Neural cell (in vitro differentiated cells): Measurements from ENCODE around the gene YPEL5.

ENCODE experiments used
- CTCF ChIP-seq: fragments of 450-650 bp; IDR thresholded peaks from 2 replicates; pipeline ENCODE4 v1.5.1; 2014; ENCODE audit warnings: antibody characterized with exemption, mild to moderate bottlenecking, moderate library complexity; ENCODE audit not compliant: poor library complexity, severe bottlenecking
- EP300 ChIP-seq: fragments of 450-650 bp; conservative IDR thresholded peaks from 2 replicates; pipeline ENCODE4 v1.6.1; 2014; ENCODE audit warnings: antibody characterized with exemption, mild to moderate bottlenecking, moderate library complexity; ENCODE audit not compliant: poor library complexity, severe bottlenecking
- EZH2 ChIP-seq: fragments of 200-600, 300-800 bp; shearing (Covaris generic), sonication (generic); IDR thresholded peaks from 2 replicates; pipeline ENCODE4 v1.6.1; 2014; ENCODE audit warnings: antibody characterized with exemption, low read length, borderline replicate concordance, mild to moderate bottlenecking; ENCODE audit not compliant: insufficient read depth, poor library complexity, severe bottlenecking
- POLR2AphosphoS5 ChIP-seq: IDR thresholded peaks from 2 replicates; pipeline ENCODE4 v1.6.1; 2012
- RAD21 ChIP-seq: fragments of 450-650 bp; conservative IDR thresholded peaks from 2 replicates; pipeline ENCODE4 v1.6.1; 2014; ENCODE audit warnings: antibody characterized with exemption, mild to moderate bottlenecking, moderate library complexity
- REST ChIP-seq: IDR thresholded peaks from 2 replicates; pipeline ENCODE4 v1.6.1; 2012; ENCODE audit warnings: borderline replicate concordance
- TAF1 ChIP-seq: IDR thresholded peaks from 2 replicates; pipeline ENCODE4 v1.6.1; 2012; ENCODE audit warnings: low read depth

GRCh38 chr2:30134582-30134981, 12.2 kb upstream of the YPEL5 start:
- TF ChIP-seq EP300 (no peak), CTCF (no peak), TAF1 (no peak), POLR2AphosphoS5 (no peak), RAD21 (no peak), REST (no peak), EZH2 (no peak)
